Umbilical cord (tissue), 2 donors: Measurements from ENCODE around the gene SLC36A1. TPM values are rescaled to one million over a fixed set of nuclear protein-coding genes. Genes with fewer than 3 reads are reported as not detected.
A peak's percentile ranks its signal among the peaks of the same experiment; 100 is the strongest.
"Not testable (repeated sequence)": the region's sequence is repeated elsewhere in the genome, so short reads cannot be mapped to it uniquely, and the experiment has no call there.

Source experiments
- DNase-seq: peaks from one replicate; pipeline ENCODE4 v3.0.0-alpha.2; 2015; ENCODE audit warnings: low spot score
- total RNA-seq: library from RNA; depleted of rRNA; stranded (reverse); fragments of >200 nt; gene quantifications from one replicate; pipeline ENCODE4 v1.2.3, GENCODE V29; 2014; ENCODE audit warnings: low replicate concordance; ENCODE audit not compliant: insufficient read depth

SLC36A1 gene
- 4.1 TPM for total RNA-seq

GRCh38 chr5:151447174-151448037 is at the start of gene SLC36A1:
TSS of gene SLC36A1 (plus strand) at chr5:151447603. CDS start at chr5:151458793, 11,190 bp downstream.
- DNase-seq = peak; percentile 96

GRCh38 chr5:151405334-151406160 is 41.9 kb upstream of the SLC36A1 start:
- peak; percentile 22 for DNase-seq

GRCh38 chr5:151406322-151406947 is 41.0 kb upstream of the SLC36A1 start:
- peak; percentile 5 for DNase-seq

- DNase-seq = no peak
Observed at GRCh38 chr5:151408591-151409230, 38.7 kb upstream of the SLC36A1 start.

GRCh38 chr5:151413800-151414199 is 33.6 kb upstream of the SLC36A1 start:
- no peak for DNase-seq

- DNase-seq = no peak
Observed at GRCh38 chr5:151414536-151414935, 32.9 kb upstream of the SLC36A1 start.

GRCh38 chr5:151417712-151418111 is 29.7 kb upstream of the SLC36A1 start:
- DNase-seq = no peak

GRCh38 chr5:151420127-151420526 is 27.3 kb upstream of the SLC36A1 start:
- DNase-seq = no peak

GRCh38 chr5:151424892-151425523 is 22.4 kb upstream of the SLC36A1 start:
- DNase-seq = no peak

GRCh38 chr5:151426347-151426746 is 21.1 kb upstream of the SLC36A1 start:
- DNase-seq = not testable (repeated sequence)

GRCh38 chr5:151427258-151427657 is 20.1 kb upstream of the SLC36A1 start:
- no peak for DNase-seq

GRCh38 chr5:151430731-151431130 is 16.7 kb upstream of the SLC36A1 start:
- DNase-seq = no peak

GRCh38 chr5:151431666-151432065 is 15.7 kb upstream of the SLC36A1 start:
- no peak for DNase-seq

GRCh38 chr5:151432210-151432609 is 15.2 kb upstream of the SLC36A1 start:
- no peak for DNase-seq

- no peak for DNase-seq
Observed at GRCh38 chr5:151434570-151435237, 12.7 kb upstream of the SLC36A1 start.

GRCh38 chr5:151448038-151448985 is 909 bp downstream of the SLC36A1 start:
- DNase-seq = peak; percentile 17

GRCh38 chr5:151449297-151449696 is 1.9 kb downstream of the SLC36A1 start:
- no peak for DNase-seq

GRCh38 chr5:151449839-151450238 is 2.4 kb downstream of the SLC36A1 start:
- DNase-seq = no peak

- no peak for DNase-seq
Observed at GRCh38 chr5:151450605-151451004, 3.2 kb downstream of the SLC36A1 start.
